Right lobe of liver (tissue), 4 donors: Measurements from ENCODE around the gene IFNA6.

Experiments
- CTCF ChIP-seq, 4 donors: fragments of 200-600 bp in 3 of 4; fragments of 450-650 bp in 1 of 4; IDR thresholded peaks; one replicate each; pipeline versions ENCODE4 v1.5.1 to v1.8.0; 2016 to 2022; ENCODE audit warnings: antibody characterized with exemption in 4 of 4, mild to moderate bottlenecking in 2 of 4
- POLR2A ChIP-seq: fragments of 450-650 bp; IDR thresholded peaks from one replicate; pipeline ENCODE4 v1.6.1; 2017; ENCODE audit warnings: antibody characterized with exemption, mild to moderate bottlenecking
- donor health status: DM: no; HTN: no; CAD: no.
- donor health status: DM: no; HTN: no; CAD: no.
- donor health status: DM: no; HTN: yes; CAD: no.

GRCh38 chr9:21333226-21333625, 17.5 kb downstream of the IFNA6 start:
- TF ChIP-seq CTCF (IDR thresholded peaks at IDR 0.05), result no peak
- TF ChIP-seq POLR2A, result no peak
